ENCODE measurements around the gene CDC42BPA. TPM values are rescaled to one million over a fixed set of nuclear protein-coding genes. Genes with fewer than 3 reads are reported as not detected.
A peak's percentile ranks its signal among the peaks of the same experiment; 100 is the strongest.

The CDC42BPA gene
- total and polyA plus RNA-seq, 2 donors from 2014 or later, result 11.2 to 60.7 TPM

- no peaks in the 10 kb centered on the region for H3K9me3 ChIP-seq (ENCODE audit: control insufficient read depth in 2 of 3, insufficient read depth in 1 of 3, low read length in 3 of 3)
- no peak overlapping the region for H3K27ac ChIP-seq (ENCODE audit: low read depth in 2 of 2, low read length in 2 of 2)
- H3K9ac ChIP-seq (ENCODE audit: low read length in 3 of 3), result no peak overlapping the region
- no peaks in the 10 kb centered on the region for H3K27me3 ChIP-seq (ENCODE audit: control insufficient read depth, insufficient read depth, low read length)
- intact Hi-C loops (cut with DNase I), result no loop called here
- peaks cover 0 to 10% (median 0%) of the 10 kb centered on the region in 3 donors for H3K36me3 ChIP-seq (ENCODE audit: control insufficient read depth in 2 of 3, insufficient read depth in 3 of 3, low read length in 3 of 3)
- no peak for TF ChIP-seq CTCF (IDR thresholded peaks at IDR 0.05; ENCODE audit: borderline replicate concordance, extremely low read depth, insufficient read depth)
- DNase-seq, result peak in 1 of 5 donors; percentile 21
- H3K4me3 ChIP-seq (ENCODE audit: low read length in 3 of 3), result no peak overlapping the region
- H3K4me1 ChIP-seq (ENCODE audit: control insufficient read depth in 2 of 3, insufficient read depth in 2 of 3, low read depth in 1 of 3, low read length in 3 of 3), result no peaks in the 10 kb centered on the region
- FAIRE-seq, result no peak
Measured at GRCh38 chr1:227155004-227155403, 163.3 kb downstream of the CDC42BPA start.

- no peaks in the 10 kb centered on the region for H3K4me1 ChIP-seq (ENCODE audit: control insufficient read depth in 2 of 3, insufficient read depth in 2 of 3, low read depth in 1 of 3, low read length in 3 of 3)
- no peak overlapping the region for H3K27ac ChIP-seq (ENCODE audit: low read depth in 2 of 2, low read length in 2 of 2)
- FAIRE-seq (peak; percentile 23), DNase-seq (no peak)
- no peaks in the 10 kb centered on the region for H3K27me3 ChIP-seq (ENCODE audit: control insufficient read depth, insufficient read depth, low read length)
- no peak overlapping the region for H3K4me3 ChIP-seq (ENCODE audit: low read length in 3 of 3)
- no peaks in the 10 kb centered on the region for H3K36me3 ChIP-seq (ENCODE audit: control insufficient read depth in 2 of 3, insufficient read depth in 3 of 3, low read length in 3 of 3)
- H3K9ac ChIP-seq (ENCODE audit: low read length in 3 of 3), result no peak overlapping the region
- intact Hi-C loops (cut with DNase I), result no loop called here
- no peak for TF ChIP-seq CTCF (IDR thresholded peaks at IDR 0.05; ENCODE audit: borderline replicate concordance, extremely low read depth, insufficient read depth)
- H3K9me3 ChIP-seq (ENCODE audit: control insufficient read depth in 2 of 3, insufficient read depth in 1 of 3, low read length in 3 of 3), result no peaks in the 10 kb centered on the region
Measured at GRCh38 chr1:227152525-227152924, 165.8 kb downstream of the CDC42BPA start.

GRCh38 chr1:227140376-227140775 lies 177.9 kb downstream of the CDC42BPA start:
- peaks cover 0 to 24% (median 14%) of the 10 kb centered on the region in 3 donors for H3K36me3 ChIP-seq (ENCODE audit: control insufficient read depth in 2 of 3, insufficient read depth in 3 of 3, low read length in 3 of 3)
- FAIRE-seq, result no peak
- no peaks in the 10 kb centered on the region for H3K4me1 ChIP-seq (ENCODE audit: control insufficient read depth in 2 of 3, insufficient read depth in 2 of 3, low read depth in 1 of 3, low read length in 3 of 3)
- no peak for TF ChIP-seq CTCF (IDR thresholded peaks at IDR 0.05; ENCODE audit: borderline replicate concordance, extremely low read depth, insufficient read depth)
- H3K27me3 ChIP-seq (ENCODE audit: control insufficient read depth, insufficient read depth, low read length), result no peaks in the 10 kb centered on the region
- H3K4me3 ChIP-seq (ENCODE audit: low read length in 3 of 3), result no peak overlapping the region
- H3K27ac ChIP-seq (ENCODE audit: low read depth in 2 of 2, low read length in 2 of 2), result no peak overlapping the region
- H3K9me3 ChIP-seq (ENCODE audit: control insufficient read depth in 2 of 3, insufficient read depth in 1 of 3, low read length in 3 of 3), result no peaks in the 10 kb centered on the region
- no peak overlapping the region for H3K9ac ChIP-seq (ENCODE audit: low read length in 3 of 3)
- no peak for DNase-seq
- intact Hi-C loops (cut with DNase I), result no loop called here

GRCh38 chr1:227136210-227136820 lies 182.0 kb downstream of the CDC42BPA start:
- no peak for FAIRE-seq
- intact Hi-C loops (cut with DNase I), result no loop called here
- TF ChIP-seq CTCF (IDR thresholded peaks at IDR 0.05; ENCODE audit: borderline replicate concordance, extremely low read depth, insufficient read depth), result no peak
- no peaks in the 10 kb centered on the region for H3K4me1 ChIP-seq (ENCODE audit: control insufficient read depth in 2 of 3, insufficient read depth in 2 of 3, low read depth in 1 of 3, low read length in 3 of 3)
- no peak for DNase-seq
- H3K36me3 ChIP-seq (ENCODE audit: control insufficient read depth in 2 of 3, insufficient read depth in 3 of 3, low read length in 3 of 3), result peaks cover 0 to 23% (median 5%) of the 10 kb centered on the region in 3 donors
- no peaks in the 10 kb centered on the region for H3K9me3 ChIP-seq (ENCODE audit: control insufficient read depth in 2 of 3, insufficient read depth in 1 of 3, low read length in 3 of 3)
- H3K27me3 ChIP-seq (ENCODE audit: control insufficient read depth, insufficient read depth, low read length), result no peaks in the 10 kb centered on the region
- no peak overlapping the region for H3K27ac ChIP-seq (ENCODE audit: low read depth in 2 of 2, low read length in 2 of 2)
- H3K4me3 ChIP-seq (ENCODE audit: low read length in 3 of 3), result no peak overlapping the region
- H3K9ac ChIP-seq (ENCODE audit: low read length in 3 of 3), result no peak overlapping the region
